HFF-Myc (cell line): ENCODE measurements around the gene PHF2.

ENCODE experiments used
- DNase-seq: peaks from one replicate; pipeline ENCODE4 v3.0.0-alpha.2; 2011; ENCODE audit warnings: low read depth; ENCODE audit errors: extremely low read depth
- H3K4me3 ChIP-seq: replicated peaks from 2 replicates; pipeline ENCODE4 v1.5.1; 2011; ENCODE audit warnings: low read depth, mild to moderate bottlenecking, control low read depth, low read length
- CTCF ChIP-seq: IDR thresholded peaks from 2 replicates; pipeline ENCODE4 v1.5.1; 2012; ENCODE audit warnings: mild to moderate bottlenecking, low read depth, low read length, control low read depth; ENCODE audit errors: missing control alignments

Gene PHF2

GRCh38 chr9:93640027-93640426 is 63.6 kb downstream of the PHF2 start:
- no peak for DNase-seq
- no peak for TF ChIP-seq CTCF
- no peak overlapping the region for H3K4me3 ChIP-seq

GRCh38 chr9:93642961-93643360 is 66.6 kb downstream of the PHF2 start:
- TF ChIP-seq CTCF, result no peak
- DNase-seq, result peak; percentile 46
- no peak overlapping the region for H3K4me3 ChIP-seq

GRCh38 chr9:93644397-93645088 is 68.2 kb downstream of the PHF2 start:
- H3K4me3 ChIP-seq, result no peak overlapping the region
- DNase-seq, result no peak
- TF ChIP-seq CTCF, result no peak

- DNase-seq, result no peak
- TF ChIP-seq CTCF, result no peak
- H3K4me3 ChIP-seq, result no peak overlapping the region
These were observed 68.9 kb downstream of the PHF2 start for GRCh38 chr9:93645149-93645889.

- no peak for TF ChIP-seq CTCF
- no peak for DNase-seq
- H3K4me3 ChIP-seq, result no peak overlapping the region
These were observed 69.7 kb downstream of the PHF2 start for GRCh38 chr9:93645921-93646639.

GRCh38 chr9:93646640-93647178 is 70.3 kb downstream of the PHF2 start:
- no peak overlapping the region for H3K4me3 ChIP-seq
- DNase-seq, result no peak
- no peak for TF ChIP-seq CTCF
